ENCODE data around the gene RPS25. TPM values are rescaled to one million over a fixed set of nuclear protein-coding genes. Genes with fewer than 3 reads are reported as not detected.
"Not testable (repeated sequence)": the region's sequence is repeated elsewhere in the genome, so short reads cannot be mapped to it uniquely, and the experiment has no call there.

RPS25 gene
- polyA plus RNA-seq, 1 donor from 2014 or later, result 4,856 TPM

GRCh38 chr11:119029069-119029339, 10.9 kb upstream of the RPS25 start:
- Mint-ChIP-seq H3K27me3 (no peaks in the 10 kb centered on the region), H3K9me3 (no peaks in the 10 kb centered on the region), H3K27ac (peak overlapping the region in 2 of 3 donors; percentile 7 to 13), H3K36me3 (peaks cover 1% of the 10 kb centered on the region), H3K4me3 (peak overlapping the region; percentile 21 to 94 (median 69)), H3K4me1 (peaks cover 11 to 13% (median 12%) of the 10 kb centered on the region in 3 donors)

- Mint-ChIP-seq H3K27ac (peak overlapping the region in 1 of 3 donors; percentile 7), H3K4me1 (peaks cover 11 to 14% (median 13%) of the 10 kb centered on the region in 3 donors), H3K27me3 (no peaks in the 10 kb centered on the region), H3K9me3 (no peaks in the 10 kb centered on the region), H3K4me3 (peak overlapping the region in 3 of 4 donors; percentile 21 to 88 (median 80)), H3K36me3 (peaks cover 1% of the 10 kb centered on the region)
Observed at GRCh38 chr11:119028346-119029068, 10.4 kb upstream of the RPS25 start.

GRCh38 chr11:119027561-119028345, 9.6 kb upstream of the RPS25 start:
- H3K27me3 Mint-ChIP-seq, result no peaks in the 10 kb centered on the region
- H3K9me3 Mint-ChIP-seq, result no peaks in the 10 kb centered on the region
- peaks cover 1% of the 10 kb centered on the region for H3K36me3 Mint-ChIP-seq
- no peak overlapping the region for H3K27ac Mint-ChIP-seq
- peaks cover 11 to 18% (median 14%) of the 10 kb centered on the region in 3 donors for H3K4me1 Mint-ChIP-seq
- H3K4me3 Mint-ChIP-seq, result peak overlapping the region in 3 of 4 donors; percentile 3 to 80 (median 80)

- no peak overlapping the region for H3K27ac Mint-ChIP-seq
- H3K9me3 Mint-ChIP-seq, result no peaks in the 10 kb centered on the region
- H3K4me1 Mint-ChIP-seq, result peaks cover 11 to 18% (median 14%) of the 10 kb centered on the region in 3 donors
- H3K4me3 Mint-ChIP-seq, result peak overlapping the region in 1 of 4 donors; percentile 80
- H3K36me3 Mint-ChIP-seq, result peaks cover 1% of the 10 kb centered on the region
- H3K27me3 Mint-ChIP-seq, result no peaks in the 10 kb centered on the region
Observed at GRCh38 chr11:119026970-119027369, 8.8 kb upstream of the RPS25 start.

- H3K4me3 Mint-ChIP-seq, result peak overlapping the region in 1 of 4 donors; percentile 29
- H3K4me1 Mint-ChIP-seq, result peaks cover 15 to 23% (median 17%) of the 10 kb centered on the region in 3 donors
- H3K9me3 Mint-ChIP-seq, result no peaks in the 10 kb centered on the region
- H3K27ac Mint-ChIP-seq, result peak overlapping the region in 1 of 3 donors; percentile 15
- no peaks in the 10 kb centered on the region for H3K27me3 Mint-ChIP-seq
- H3K36me3 Mint-ChIP-seq, result peaks cover 3% of the 10 kb centered on the region
Observed at GRCh38 chr11:119025978-119026766, 8.0 kb upstream of the RPS25 start.

- H3K9me3 Mint-ChIP-seq, result no peaks in the 10 kb centered on the region
- peak overlapping the region in 2 of 3 donors; percentile 33 to 55 for H3K27ac Mint-ChIP-seq
- peak overlapping the region in 1 of 4 donors; percentile 29 for H3K4me3 Mint-ChIP-seq
- peaks cover 3% of the 10 kb centered on the region for H3K36me3 Mint-ChIP-seq
- H3K4me1 Mint-ChIP-seq, result peaks cover 15 to 23% (median 18%) of the 10 kb centered on the region in 3 donors
- no peaks in the 10 kb centered on the region for H3K27me3 Mint-ChIP-seq
Observed at GRCh38 chr11:119025541-119025940, 7.4 kb upstream of the RPS25 start.

- H3K27me3 Mint-ChIP-seq, result no peaks in the 10 kb centered on the region
- no peaks in the 10 kb centered on the region for H3K9me3 Mint-ChIP-seq
- peak overlapping the region in 1 of 4 donors; percentile 78 for H3K4me3 Mint-ChIP-seq
- H3K27ac Mint-ChIP-seq, result peak overlapping the region in 1 of 3 donors; percentile 55
- peaks cover 16 to 24% (median 20%) of the 10 kb centered on the region in 3 donors for H3K4me1 Mint-ChIP-seq
- peaks cover 3% of the 10 kb centered on the region for H3K36me3 Mint-ChIP-seq
Observed at GRCh38 chr11:119025099-119025473, 6.9 kb upstream of the RPS25 start.

GRCh38 chr11:119024430-119025098, 6.4 kb upstream of the RPS25 start:
- peaks cover 14 to 24% (median 21%) of the 10 kb centered on the region in 3 donors for H3K4me1 Mint-ChIP-seq
- peak overlapping the region in 2 of 3 donors; percentile 58 to 90 for H3K27ac Mint-ChIP-seq

GRCh38 chr11:119023741-119024140, 5.6 kb upstream of the RPS25 start:
- Mint-ChIP-seq H3K4me1 (peaks cover 11 to 20% (median 16%) of the 10 kb centered on the region in 3 donors), H3K4me3 (peak overlapping the region in 1 of 4 donors; percentile 78)

More at GRCh38 chr11:119024430-119025098, 6.4 kb upstream of the RPS25 start:
- Mint-ChIP-seq H3K4me3 (peak overlapping the region in 1 of 4 donors; percentile 78), H3K36me3 (peaks cover 3% of the 10 kb centered on the region), H3K27me3 (no peaks in the 10 kb centered on the region), H3K9me3 (no peaks in the 10 kb centered on the region)

GRCh38 chr11:119021631-119022030, 3.5 kb upstream of the RPS25 start:
- Mint-ChIP-seq H3K27me3 (no peaks in the 10 kb centered on the region), H3K36me3 (peaks cover 9% of the 10 kb centered on the region), H3K27ac (peak overlapping the region in 1 of 3 donors; percentile 70), H3K4me1 (peaks cover 17 to 35% (median 22%) of the 10 kb centered on the region in 3 donors), H3K9me3 (no peaks in the 10 kb centered on the region), H3K4me3 (peak overlapping the region in 2 of 4 donors; percentile 81 to 82)

More at GRCh38 chr11:119023741-119024140, 5.6 kb upstream of the RPS25 start:
- no peaks in the 10 kb centered on the region for H3K27me3 Mint-ChIP-seq
- peaks cover 3% of the 10 kb centered on the region for H3K36me3 Mint-ChIP-seq
- no peaks in the 10 kb centered on the region for H3K9me3 Mint-ChIP-seq
- H3K27ac Mint-ChIP-seq, result no peak overlapping the region

GRCh38 chr11:119019996-119020395, 1.9 kb upstream of the RPS25 start:
- peaks cover 30 to 32% (median 32%) of the 10 kb centered on the region in 3 donors for H3K4me1 Mint-ChIP-seq

GRCh38 chr11:119017377-119017776, 766 bp downstream of the RPS25 start:
- not testable (repeated sequence) for H3K27me3 Mint-ChIP-seq
- H3K4me1 Mint-ChIP-seq, result peaks cover 28 to 38% (median 31%) of the 10 kb centered on the region in 3 donors

More at GRCh38 chr11:119019996-119020395, 1.9 kb upstream of the RPS25 start:
- no peaks in the 10 kb centered on the region for H3K27me3 Mint-ChIP-seq
- no peaks in the 10 kb centered on the region for H3K9me3 Mint-ChIP-seq
- peak overlapping the region; percentile 98 to 100 (median 100) for H3K4me3 Mint-ChIP-seq
- H3K36me3 Mint-ChIP-seq, result peaks cover 9% of the 10 kb centered on the region
- H3K27ac Mint-ChIP-seq, result peak overlapping the region in 2 of 3 donors; percentile 99 to 100

GRCh38 chr11:119016216-119017009, 1.7 kb downstream of the RPS25 start:
- peaks cover 10% of the 10 kb centered on the region for H3K36me3 Mint-ChIP-seq
- no peaks in the 10 kb centered on the region for H3K27me3 Mint-ChIP-seq
- H3K4me3 Mint-ChIP-seq, result peak overlapping the region in 2 of 4 donors; percentile 99 to 100
- no peaks in the 10 kb centered on the region for H3K9me3 Mint-ChIP-seq
- peaks cover 25 to 37% (median 29%) of the 10 kb centered on the region in 3 donors for H3K4me1 Mint-ChIP-seq
- peak overlapping the region; percentile 92 to 100 (median 99) for H3K27ac Mint-ChIP-seq

More at GRCh38 chr11:119017377-119017776, 766 bp downstream of the RPS25 start:
- H3K36me3 Mint-ChIP-seq, result peaks cover 12% of the 10 kb centered on the region
- not testable (repeated sequence) for H3K9me3 Mint-ChIP-seq
- H3K27ac Mint-ChIP-seq, result peak overlapping the region; percentile 99 to 100 (median 99)
- H3K4me3 Mint-ChIP-seq, result peak overlapping the region; percentile 98 to 100 (median 100)
